ENCODE data around the gene CDH4.

GRCh38 chr20:61448386-61448785, 196.3 kb downstream of the CDH4 start:
- TF ChIP-seq CTCF (IDR thresholded peaks at IDR 0.05 in 8 of 11, conservative IDR thresholded peaks at IDR 0.05 in 3 of 11), result no peak
- no peak for TF ChIP-seq POLR2AphosphoS5 (IDR thresholded peaks at IDR 0.05)
- TF ChIP-seq POLR2A (IDR thresholded peaks at IDR 0.05), result no peak
